ENCODE results near the gene ACER3.

ACER3 gene

DNA sequence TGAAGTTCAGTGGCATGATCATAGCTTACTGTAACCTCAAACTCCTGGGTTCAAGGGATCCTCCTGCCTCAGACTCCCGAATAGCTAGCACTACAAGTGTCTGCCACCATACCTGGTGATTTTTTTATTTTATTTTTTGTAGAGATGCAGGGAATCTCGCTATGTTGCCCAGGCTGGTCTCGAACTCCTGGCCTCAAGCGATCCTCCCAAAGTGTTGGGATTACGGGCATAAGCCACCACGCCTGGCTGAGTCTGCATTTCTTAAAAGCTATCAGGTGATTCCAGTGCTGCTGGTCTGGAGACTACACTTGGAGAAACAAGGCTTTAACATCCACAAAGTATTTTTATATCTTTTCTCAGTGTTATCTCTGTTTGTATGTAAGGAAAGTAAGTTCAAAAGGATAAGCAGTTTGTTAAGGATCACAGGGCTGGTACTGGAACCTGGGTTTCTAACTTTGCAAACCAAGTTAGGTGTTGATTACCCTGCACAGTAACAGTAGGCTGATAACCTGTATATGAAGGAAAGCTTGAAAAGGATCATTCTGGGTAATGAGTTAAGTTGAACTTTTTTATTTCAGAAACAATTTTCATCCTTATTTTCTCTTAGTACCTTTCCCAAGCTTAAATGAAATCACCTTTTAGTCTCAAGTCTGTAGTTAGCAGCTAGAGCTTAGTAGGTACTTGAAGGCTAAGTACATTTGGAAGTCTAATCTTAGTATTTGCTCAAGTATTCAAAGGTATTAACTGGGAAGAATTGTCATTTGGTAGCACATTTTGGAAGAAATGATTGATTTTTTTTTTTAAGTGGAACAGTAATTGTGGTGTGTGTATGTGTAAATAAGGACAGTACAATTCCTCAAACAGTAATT is 12.5 kb downstream of the ACER3 start:
- Histone ChIP-seq H3K27ac (replicated peaks) (no peak overlapping the region), H3K27me3 (ENCODE audit: insufficient read depth, poor library complexity, severe bottlenecking) (no peaks in the 10 kb centered on the region), H3K4me3 (replicated peaks; ENCODE audit: insufficient read depth, low read length) (no peak overlapping the region)
- DNase-seq (ENCODE audit: low read depth in 1 of 2, low spot score in 1 of 2): no peak
- TF ChIP-seq POLR2AphosphoS5 (IDR thresholded peaks at IDR 0.05; ENCODE audit: low read depth) (no peak), GABPA (IDR thresholded peaks at IDR 0.05; ENCODE audit: low read depth) (no peak), SPI1 (IDR thresholded peaks at IDR 0.05; ENCODE audit: borderline replicate concordance, low read depth) (no peak)
- TF ChIP-seq, protein P1, sequence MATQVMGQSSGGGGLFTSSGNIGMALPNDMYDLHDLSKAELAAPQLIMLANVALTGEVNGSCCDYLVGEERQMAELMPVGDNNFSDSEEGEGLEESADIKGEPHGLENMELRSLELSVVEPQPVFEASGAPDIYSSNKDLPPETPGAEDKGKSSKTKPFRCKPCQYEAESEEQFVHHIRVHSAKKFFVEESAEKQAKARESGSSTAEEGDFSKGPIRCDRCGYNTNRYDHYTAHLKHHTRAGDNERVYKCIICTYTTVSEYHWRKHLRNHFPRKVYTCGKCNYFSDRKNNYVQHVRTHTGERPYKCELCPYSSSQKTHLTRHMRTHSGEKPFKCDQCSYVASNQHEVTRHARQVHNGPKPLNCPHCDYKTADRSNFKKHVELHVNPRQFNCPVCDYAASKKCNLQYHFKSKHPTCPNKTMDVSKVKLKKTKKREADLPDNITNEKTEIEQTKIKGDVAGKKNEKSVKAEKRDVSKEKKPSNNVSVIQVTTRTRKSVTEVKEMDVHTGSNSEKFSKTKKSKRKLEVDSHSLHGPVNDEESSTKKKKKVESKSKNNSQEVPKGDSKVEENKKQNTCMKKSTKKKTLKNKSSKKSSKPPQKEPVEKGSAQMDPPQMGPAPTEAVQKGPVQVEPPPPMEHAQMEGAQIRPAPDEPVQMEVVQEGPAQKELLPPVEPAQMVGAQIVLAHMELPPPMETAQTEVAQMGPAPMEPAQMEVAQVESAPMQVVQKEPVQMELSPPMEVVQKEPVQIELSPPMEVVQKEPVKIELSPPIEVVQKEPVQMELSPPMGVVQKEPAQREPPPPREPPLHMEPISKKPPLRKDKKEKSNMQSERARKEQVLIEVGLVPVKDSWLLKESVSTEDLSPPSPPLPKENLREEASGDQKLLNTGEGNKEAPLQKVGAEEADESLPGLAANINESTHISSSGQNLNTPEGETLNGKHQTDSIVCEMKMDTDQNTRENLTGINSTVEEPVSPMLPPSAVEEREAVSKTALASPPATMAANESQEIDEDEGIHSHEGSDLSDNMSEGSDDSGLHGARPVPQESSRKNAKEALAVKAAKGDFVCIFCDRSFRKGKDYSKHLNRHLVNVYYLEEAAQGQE (IDR thresholded peaks at IDR 0.05; ENCODE audit: insufficient replicate concordance, low read depth): no peak
- TF ChIP-seq, protein P2, sequence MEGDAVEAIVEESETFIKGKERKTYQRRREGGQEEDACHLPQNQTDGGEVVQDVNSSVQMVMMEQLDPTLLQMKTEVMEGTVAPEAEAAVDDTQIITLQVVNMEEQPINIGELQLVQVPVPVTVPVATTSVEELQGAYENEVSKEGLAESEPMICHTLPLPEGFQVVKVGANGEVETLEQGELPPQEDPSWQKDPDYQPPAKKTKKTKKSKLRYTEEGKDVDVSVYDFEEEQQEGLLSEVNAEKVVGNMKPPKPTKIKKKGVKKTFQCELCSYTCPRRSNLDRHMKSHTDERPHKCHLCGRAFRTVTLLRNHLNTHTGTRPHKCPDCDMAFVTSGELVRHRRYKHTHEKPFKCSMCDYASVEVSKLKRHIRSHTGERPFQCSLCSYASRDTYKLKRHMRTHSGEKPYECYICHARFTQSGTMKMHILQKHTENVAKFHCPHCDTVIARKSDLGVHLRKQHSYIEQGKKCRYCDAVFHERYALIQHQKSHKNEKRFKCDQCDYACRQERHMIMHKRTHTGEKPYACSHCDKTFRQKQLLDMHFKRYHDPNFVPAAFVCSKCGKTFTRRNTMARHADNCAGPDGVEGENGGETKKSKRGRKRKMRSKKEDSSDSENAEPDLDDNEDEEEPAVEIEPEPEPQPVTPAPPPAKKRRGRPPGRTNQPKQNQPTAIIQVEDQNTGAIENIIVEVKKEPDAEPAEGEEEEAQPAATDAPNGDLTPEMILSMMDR (IDR thresholded peaks at IDR 0.05; ENCODE audit: insufficient read depth, low read length): no peak

DNA sequence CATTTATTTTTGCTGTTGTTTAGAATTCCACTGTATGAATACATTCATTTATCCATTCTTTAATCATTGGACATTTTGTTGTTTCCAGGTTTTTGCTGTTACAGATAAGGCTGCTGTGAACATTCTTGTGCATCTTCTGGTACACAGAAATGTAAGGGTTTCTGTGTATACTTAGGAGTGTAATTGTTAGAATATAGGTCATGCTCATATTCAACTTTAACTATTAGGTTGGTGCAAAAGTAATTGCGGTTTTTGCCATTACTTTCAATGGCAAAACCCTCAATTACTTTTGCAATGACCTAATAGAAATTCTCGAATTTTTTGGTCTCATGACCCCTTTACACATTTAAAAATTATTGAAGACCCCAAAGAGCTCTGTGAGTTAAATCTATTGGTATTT is 17.3 kb downstream of the ACER3 start:
- DNase-seq (ENCODE audit: low read depth in 1 of 2, low spot score in 1 of 2): no peak
- Histone ChIP-seq H3K27ac (replicated peaks) (no peak overlapping the region), H3K4me3 (replicated peaks; ENCODE audit: insufficient read depth, low read length) (no peak overlapping the region), H3K27me3 (ENCODE audit: insufficient read depth, poor library complexity, severe bottlenecking) (no peaks in the 10 kb centered on the region)
- TF ChIP-seq SPI1 (IDR thresholded peaks at IDR 0.05; ENCODE audit: borderline replicate concordance, low read depth) (no peak), POLR2AphosphoS5 (IDR thresholded peaks at IDR 0.05; ENCODE audit: low read depth) (no peak), GABPA (IDR thresholded peaks at IDR 0.05; ENCODE audit: low read depth) (no peak)
- TF ChIP-seq, protein P1 (IDR thresholded peaks at IDR 0.05; ENCODE audit: insufficient replicate concordance, low read depth): no peak
- TF ChIP-seq, protein P2 (IDR thresholded peaks at IDR 0.05; ENCODE audit: insufficient read depth, low read length): no peak

DNA sequence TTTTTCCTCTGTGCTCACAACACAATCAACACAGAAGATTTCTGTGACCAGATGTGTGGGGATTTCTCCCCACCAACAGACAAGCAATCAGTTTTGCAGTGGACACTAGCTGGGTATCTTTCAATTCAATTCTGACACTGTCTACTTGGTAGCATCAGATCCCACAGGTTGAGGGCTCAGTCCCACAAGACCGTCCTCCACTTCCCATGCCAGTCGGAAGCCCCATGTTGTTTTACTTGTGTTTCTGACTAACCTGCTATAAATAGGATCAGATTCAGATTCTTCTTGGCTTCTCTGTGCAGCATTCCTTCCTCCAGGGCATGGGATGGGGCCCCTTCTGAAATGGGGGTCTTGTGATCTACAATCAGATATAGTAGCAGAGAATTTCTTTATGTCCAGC is 19.6 kb downstream of the ACER3 start:
- no peaks in the 10 kb centered on the region for H3K27me3 ChIP-seq (ENCODE audit: insufficient read depth, poor library complexity, severe bottlenecking)
- no peak for DNase-seq (ENCODE audit: low read depth in 1 of 2, low spot score in 1 of 2)
- TF ChIP-seq GABPA (IDR thresholded peaks at IDR 0.05; ENCODE audit: low read depth) (no peak), POLR2AphosphoS5 (IDR thresholded peaks at IDR 0.05; ENCODE audit: low read depth) (no peak), SPI1 (IDR thresholded peaks at IDR 0.05; ENCODE audit: borderline replicate concordance, low read depth) (no peak)
- TF ChIP-seq, protein P1 (IDR thresholded peaks at IDR 0.05; ENCODE audit: insufficient replicate concordance, low read depth): no peak
- TF ChIP-seq, protein P2 (IDR thresholded peaks at IDR 0.05; ENCODE audit: insufficient read depth, low read length): no peak
- no peak overlapping the region for H3K4me3 ChIP-seq (replicated peaks; ENCODE audit: insufficient read depth, low read length)
- H3K27ac ChIP-seq (replicated peaks): no peak overlapping the region

All from HL-60 (cell line).